Tibial artery (tissue), 4 donors: ENCODE data around the gene ACSL1.

Experiments used
- DNase-seq, 2 donors: peaks; one replicate each; pipeline ENCODE4 v3.0.0-alpha.2; 2019
- H3K27ac ChIP-seq, 2 donors: fragments of 200-600 bp; sonication (generic) in 1 of 2; 1 replicate in 1 of 2; 2 replicates in 1 of 2; pipeline ENCODE4 v1.5.1; 2018 to 2019; ENCODE audit warnings: mild to moderate bottlenecking in 1 of 2
- H3K27me3 ChIP-seq, 2 donors: fragments of 200-600 bp; sonication (generic) in 1 of 2; one replicate each; pipeline versions ENCODE4 v1.5.1 to v1.6.0; 2016 to 2019
- H3K36me3 ChIP-seq, 3 donors: fragments of 200-600 bp; sonication (generic) in 2 of 3; one replicate each; pipeline ENCODE4 v1.5.1; 2016 to 2019; ENCODE audit warnings: mild to moderate bottlenecking in 2 of 3
- H3K4me1 ChIP-seq, 4 donors: fragments of 200-600 bp; sonication (generic) in 2 of 4; 1 replicate in 3 of 4; 2 replicates in 1 of 4; pipeline ENCODE4 v1.5.1; 2016 to 2019
- H3K4me3 ChIP-seq, 2 donors: fragments of 200-600 bp; sonication (generic) in 1 of 2; 1 replicate in 1 of 2; 2 replicates in 1 of 2; pipeline ENCODE4 v1.5.1; 2018 to 2019; ENCODE audit warnings: mild to moderate bottlenecking in 2 of 2
- H3K9me3 ChIP-seq, 3 donors: fragments of 200-600 bp; sonication (generic) in 1 of 3; one replicate each; pipeline ENCODE4 v1.5.1; 2016 to 2019
- CTCF ChIP-seq, 2 experiments: fragments of 200-600 bp in 1 of 2; fragments of 450-650 bp in 1 of 2; IDR thresholded peaks; one replicate each; pipeline ENCODE4 v1.5.1; 2017 to 2019; ENCODE audit warnings: antibody characterized with exemption in 2 of 2, mild to moderate bottlenecking in 1 of 2, moderate library complexity in 1 of 2
- intact Hi-C: fragments of 100-400 bp; cut with DNase I; formaldehyde crosslinking; loops from one replicate; pipeline ENCODE4 v1.15.0; 2023; ENCODE audit warnings: low total_unique reads

Gene ACSL1

GRCh38 chr4:184729946-184730345 is 95.8 kb downstream of the ACSL1 start:
- intact Hi-C loops = loop anchor here (5.0 kb wide), 1 partner anchor 83 kb away; the partner anchor contains the start of genes CASP3 and PRIMPOL

GRCh38 chr4:184728858-184729257 is 96.9 kb downstream of the ACSL1 start:
- Histone ChIP-seq H3K4me1 (peaks cover 0 to 11% (median 8%) of the 10 kb centered on the region in 4 donors), H3K4me3 (no peak overlapping the region), H3K36me3 (no peaks in the 10 kb centered on the region), H3K27ac (no peak overlapping the region), H3K9me3 (no peaks in the 10 kb centered on the region), H3K27me3 (peaks cover 0 to under 1% of the 10 kb centered on the region in 2 donors)
- DNase-seq = no peak
- intact Hi-C loops = no loop called here
- TF ChIP-seq CTCF (IDR thresholded peaks at IDR 0.05) = no peak

More at GRCh38 chr4:184729946-184730345, 95.8 kb downstream of the ACSL1 start:
- Histone ChIP-seq H3K27ac (no peak overlapping the region), H3K4me3 (no peak overlapping the region), H3K36me3 (no peaks in the 10 kb centered on the region), H3K4me1 (peaks cover 0 to 11% (median 10%) of the 10 kb centered on the region in 4 donors), H3K9me3 (no peaks in the 10 kb centered on the region), H3K27me3 (peaks cover 0 to 3% of the 10 kb centered on the region in 2 donors)
- TF ChIP-seq CTCF (IDR thresholded peaks at IDR 0.05) = no peak
- no peak for DNase-seq

- TF ChIP-seq CTCF (IDR thresholded peaks at IDR 0.05) = no peak
- Histone ChIP-seq H3K4me1 (no peaks in the 10 kb centered on the region), H3K36me3 (no peaks in the 10 kb centered on the region), H3K9me3 (no peaks in the 10 kb centered on the region), H3K4me3 (no peak overlapping the region), H3K27me3 (no peaks in the 10 kb centered on the region), H3K27ac (no peak overlapping the region)
- no peak for DNase-seq
- intact Hi-C loops = no loop called here
Observed at GRCh38 chr4:184727430-184727829, 98.3 kb downstream of the ACSL1 start.

- intact Hi-C loops = no loop called here
Observed at GRCh38 chr4:184722798-184723197, 103.0 kb downstream of the ACSL1 start.

GRCh38 chr4:184721254-184721653 is 104.5 kb downstream of the ACSL1 start:
- H3K4me1 ChIP-seq = no peaks in the 10 kb centered on the region
- intact Hi-C loops = no loop called here
- DNase-seq = no peak
- H3K27me3 ChIP-seq = no peaks in the 10 kb centered on the region
- no peak overlapping the region for H3K27ac ChIP-seq
- H3K4me3 ChIP-seq = no peak overlapping the region
- H3K9me3 ChIP-seq = no peaks in the 10 kb centered on the region
- no peak for TF ChIP-seq CTCF (IDR thresholded peaks at IDR 0.05)
- no peaks in the 10 kb centered on the region for H3K36me3 ChIP-seq

More at GRCh38 chr4:184722798-184723197, 103.0 kb downstream of the ACSL1 start:
- no peak for TF ChIP-seq CTCF (IDR thresholded peaks at IDR 0.05)
- DNase-seq = no peak
- no peaks in the 10 kb centered on the region for H3K9me3 ChIP-seq
- H3K27me3 ChIP-seq = no peaks in the 10 kb centered on the region
- H3K4me3 ChIP-seq = no peak overlapping the region
- H3K4me1 ChIP-seq = no peaks in the 10 kb centered on the region
- H3K36me3 ChIP-seq = no peaks in the 10 kb centered on the region
- H3K27ac ChIP-seq = no peak overlapping the region

- TF ChIP-seq CTCF (IDR thresholded peaks at IDR 0.05) = no peak
- Histone ChIP-seq H3K27ac (no peak overlapping the region), H3K9me3 (no peaks in the 10 kb centered on the region), H3K27me3 (no peaks in the 10 kb centered on the region), H3K36me3 (no peaks in the 10 kb centered on the region), H3K4me3 (no peak overlapping the region), H3K4me1 (no peaks in the 10 kb centered on the region)
- intact Hi-C loops = no loop called here
- DNase-seq = no peak
Observed at GRCh38 chr4:184719407-184719806, 106.4 kb downstream of the ACSL1 start.
